LNCaP clone FGC (cell line): ENCODE data around the gene TOMT.

Experiments used
- DNase-seq: peaks from one replicate; pipeline ENCODE4 v3.0.0-alpha.2; 2011; ENCODE audit warnings: low read depth
- H3K4me3 ChIP-seq: 2 replicates; pipeline ENCODE4 v1.5.1; 2011; ENCODE audit warnings: mild to moderate bottlenecking, low read depth, low read length, control low read depth
- TF ChIP-seq, protein P1 (sequence below): IDR thresholded peaks from 2 replicates; pipeline ENCODE4 v1.5.1; 2012; ENCODE audit warnings: mild to moderate bottlenecking; ENCODE audit not compliant: control insufficient read depth, insufficient read depth; ENCODE audit errors: extremely low read depth

Gene TOMT

DNA sequence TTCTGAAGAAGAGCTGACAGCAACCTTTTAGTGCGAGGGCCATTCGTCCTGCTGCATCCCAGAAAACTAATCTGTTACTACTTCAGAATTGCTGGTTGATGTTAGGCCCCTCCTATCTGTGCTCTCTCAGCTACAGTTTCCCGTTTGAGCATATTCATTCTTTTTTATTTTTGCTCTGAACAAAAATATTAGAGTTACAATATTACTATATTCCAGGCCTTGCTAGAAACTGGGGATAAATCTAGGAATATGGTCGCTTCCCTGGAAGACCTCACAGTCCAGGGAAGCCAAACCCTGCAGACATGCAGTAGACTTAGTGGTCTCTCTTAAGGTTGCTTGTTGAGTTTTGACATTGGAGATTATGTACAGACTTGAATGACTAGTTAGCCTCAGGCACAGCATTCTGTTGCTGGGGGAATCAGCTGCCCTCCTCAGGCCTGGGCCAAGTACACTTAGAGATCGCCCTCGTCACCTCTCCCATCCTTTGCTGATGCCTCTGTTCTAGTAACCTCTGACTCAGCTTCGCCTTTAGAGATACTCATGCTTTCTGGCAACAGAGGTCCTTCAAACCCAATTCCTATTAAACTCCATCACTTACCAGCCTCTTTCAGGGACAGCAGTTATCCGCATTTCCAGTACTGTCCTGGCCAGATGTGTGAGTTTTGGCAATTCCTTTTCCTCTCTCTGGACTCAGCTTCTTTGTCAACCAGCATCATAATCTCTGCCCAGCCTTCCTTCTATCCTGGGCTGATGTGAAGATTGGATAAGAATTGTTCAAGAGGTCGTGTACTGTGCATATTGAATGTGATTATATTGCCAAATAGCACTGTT lies 7.5 kb downstream of the TOMT start:
- no peak for DNase-seq
- peak overlapping the region; percentile 80 for H3K4me3 ChIP-seq
- TF ChIP-seq, protein P1, sequence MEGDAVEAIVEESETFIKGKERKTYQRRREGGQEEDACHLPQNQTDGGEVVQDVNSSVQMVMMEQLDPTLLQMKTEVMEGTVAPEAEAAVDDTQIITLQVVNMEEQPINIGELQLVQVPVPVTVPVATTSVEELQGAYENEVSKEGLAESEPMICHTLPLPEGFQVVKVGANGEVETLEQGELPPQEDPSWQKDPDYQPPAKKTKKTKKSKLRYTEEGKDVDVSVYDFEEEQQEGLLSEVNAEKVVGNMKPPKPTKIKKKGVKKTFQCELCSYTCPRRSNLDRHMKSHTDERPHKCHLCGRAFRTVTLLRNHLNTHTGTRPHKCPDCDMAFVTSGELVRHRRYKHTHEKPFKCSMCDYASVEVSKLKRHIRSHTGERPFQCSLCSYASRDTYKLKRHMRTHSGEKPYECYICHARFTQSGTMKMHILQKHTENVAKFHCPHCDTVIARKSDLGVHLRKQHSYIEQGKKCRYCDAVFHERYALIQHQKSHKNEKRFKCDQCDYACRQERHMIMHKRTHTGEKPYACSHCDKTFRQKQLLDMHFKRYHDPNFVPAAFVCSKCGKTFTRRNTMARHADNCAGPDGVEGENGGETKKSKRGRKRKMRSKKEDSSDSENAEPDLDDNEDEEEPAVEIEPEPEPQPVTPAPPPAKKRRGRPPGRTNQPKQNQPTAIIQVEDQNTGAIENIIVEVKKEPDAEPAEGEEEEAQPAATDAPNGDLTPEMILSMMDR, result no peak

DNA sequence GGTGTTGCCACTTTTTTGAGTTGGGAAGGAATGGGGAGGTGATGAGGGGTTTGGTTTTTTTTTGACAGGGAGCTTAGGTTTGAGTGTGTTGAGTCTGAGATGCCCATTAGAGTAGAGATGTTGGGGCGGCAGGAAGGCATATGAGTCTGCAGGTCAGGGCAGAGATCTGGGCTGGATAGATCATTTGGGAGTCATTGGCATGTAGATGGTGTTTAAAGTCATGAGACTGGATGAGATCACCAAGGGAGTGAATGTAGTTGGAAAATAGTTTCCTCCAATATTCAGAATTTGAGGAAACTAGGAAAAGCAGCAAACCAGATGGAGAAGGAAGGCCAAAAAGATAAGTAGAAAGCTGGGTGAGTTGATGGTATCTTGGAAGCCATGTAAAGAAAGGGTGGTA lies 8.8 kb downstream of the TOMT start:
- no peak for DNase-seq
- TF ChIP-seq, protein P1, result no peak
- H3K4me3 ChIP-seq, result no peak overlapping the region

DNA sequence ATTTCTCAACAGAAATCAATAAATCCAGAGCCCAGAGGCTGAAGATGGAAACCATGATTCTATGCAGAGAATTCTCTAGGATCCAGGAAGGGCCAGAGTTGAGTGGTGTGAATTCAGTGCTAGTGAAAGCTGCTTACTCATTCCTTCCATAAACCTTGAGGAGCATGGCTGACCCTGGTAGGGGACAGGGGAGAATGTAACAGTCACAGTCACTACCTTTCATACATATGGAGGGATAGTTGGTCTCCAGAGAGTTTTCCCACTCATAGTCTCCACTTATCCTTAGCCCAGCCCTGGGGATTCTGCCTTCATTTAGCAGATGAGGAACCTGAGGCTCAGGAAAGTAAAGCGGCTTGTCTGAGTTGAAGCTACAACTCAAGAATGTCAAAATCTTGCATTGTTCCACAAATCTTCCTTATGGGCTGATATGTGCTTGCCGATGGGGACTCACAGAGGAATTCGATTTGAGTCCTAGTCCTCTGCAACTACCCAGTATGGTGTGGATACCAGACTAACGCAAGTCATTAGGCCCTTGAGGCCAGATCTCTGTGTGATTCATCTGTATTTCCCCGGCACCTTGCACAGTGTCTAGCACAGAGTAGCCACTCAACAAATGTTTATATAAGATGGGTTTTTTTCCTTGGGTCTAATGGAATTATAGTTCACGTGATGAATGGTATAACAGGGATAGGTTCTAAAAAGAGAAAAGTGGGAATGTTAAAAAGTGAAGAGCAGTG lies 10.5 kb downstream of the TOMT start:
- DNase-seq, result no peak
- TF ChIP-seq, protein P1, result no peak
- H3K4me3 ChIP-seq, result no peak overlapping the region

DNA sequence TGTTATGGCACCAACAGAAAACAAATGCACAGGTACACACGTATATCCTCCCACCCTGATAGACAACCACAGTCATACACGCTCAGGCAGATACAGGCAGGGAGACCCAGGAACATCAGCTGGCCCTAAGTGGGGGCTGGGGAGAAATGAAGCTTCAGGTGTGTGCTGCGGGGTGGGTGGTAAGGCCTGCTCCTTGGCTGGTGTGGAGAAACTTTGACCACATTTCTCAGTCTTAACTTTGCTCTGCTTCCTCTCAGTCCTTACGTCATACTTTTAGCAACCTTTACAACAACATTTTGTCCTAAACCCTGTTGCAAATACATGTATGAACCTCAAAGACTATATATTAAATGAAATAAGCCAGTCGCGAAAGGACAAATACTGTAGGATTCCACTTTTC lies 13.5 kb downstream of the TOMT start:
- DNase-seq, result no peak
- TF ChIP-seq, protein P1, result no peak
- no peak overlapping the region for H3K4me3 ChIP-seq

DNA sequence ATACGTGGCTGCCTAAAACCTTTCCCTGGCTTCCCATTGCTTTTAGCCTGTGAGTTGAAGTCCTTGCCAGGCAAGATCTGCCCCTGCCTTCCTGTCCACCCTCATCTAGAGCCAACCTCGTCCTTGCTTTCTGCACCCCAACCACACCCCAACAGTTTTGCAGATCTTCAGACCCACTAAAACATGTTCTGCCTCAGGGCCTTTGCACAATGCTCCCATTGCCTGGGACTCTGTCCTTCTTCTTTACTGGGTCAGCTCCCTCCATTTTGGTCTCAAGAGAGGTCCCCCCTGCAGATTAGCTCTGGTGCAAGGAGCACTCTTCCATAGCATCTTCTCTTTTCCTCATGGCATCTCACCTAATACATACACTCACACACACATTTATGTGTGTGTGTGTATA lies 15.2 kb downstream of the TOMT start:
- no peak overlapping the region for H3K4me3 ChIP-seq

DNA sequence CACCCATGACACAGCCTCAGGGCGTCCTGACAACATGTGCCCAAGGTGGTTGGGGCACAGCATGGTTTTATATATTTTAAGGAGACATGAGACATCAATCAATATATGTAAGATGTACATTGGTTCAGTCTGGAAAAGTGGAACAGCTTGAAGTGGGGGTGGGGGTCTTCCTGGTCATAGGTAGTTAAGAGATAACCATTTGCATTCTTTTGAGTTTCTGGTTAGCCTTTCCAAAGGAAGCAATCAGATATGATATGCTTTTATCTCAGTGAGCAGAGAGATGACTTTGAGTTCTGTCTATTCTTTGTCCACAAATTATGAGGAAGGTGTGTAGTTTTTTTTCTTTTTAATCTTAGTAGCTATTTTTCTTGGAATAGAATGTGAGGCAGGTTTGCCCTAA lies 16.9 kb downstream of the TOMT start:
- no peak overlapping the region for H3K4me3 ChIP-seq
- TF ChIP-seq, protein P1, result no peak
- DNase-seq, result no peak

More for the DNA sequence above, 15.2 kb downstream of the TOMT start:
- DNase-seq, result no peak
- TF ChIP-seq, protein P1, result no peak

DNA sequence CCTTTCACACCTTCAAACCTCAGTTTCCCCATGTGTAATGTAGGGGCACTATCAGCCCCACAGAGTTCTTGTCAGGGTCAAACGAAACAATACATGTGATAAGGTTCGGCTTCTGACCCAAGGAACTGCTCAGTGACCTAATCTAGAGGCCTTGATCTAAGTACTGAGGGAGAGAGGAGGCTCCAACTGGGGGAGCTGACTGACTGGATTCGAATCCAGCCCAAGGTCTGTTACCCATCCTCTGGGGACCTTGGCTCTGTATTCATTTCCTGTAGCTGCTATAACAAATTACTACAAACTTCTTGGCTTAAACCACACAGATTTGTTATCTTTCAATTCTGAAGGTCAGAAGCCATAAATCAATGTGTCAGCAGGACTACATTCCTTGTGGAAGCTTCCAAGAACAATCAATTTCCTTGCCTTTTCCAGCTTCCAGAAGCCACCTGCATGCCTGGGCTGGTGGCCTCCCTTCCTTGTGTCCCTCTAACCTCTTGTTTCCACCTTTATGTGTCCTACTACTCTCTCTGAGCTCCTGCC lies 17.5 kb downstream of the TOMT start:
- no peak overlapping the region for H3K4me3 ChIP-seq
- TF ChIP-seq, protein P1, result no peak
- no peak for DNase-seq
